ENCODE data around the gene RSPO1.

The RSPO1 gene

DNA sequence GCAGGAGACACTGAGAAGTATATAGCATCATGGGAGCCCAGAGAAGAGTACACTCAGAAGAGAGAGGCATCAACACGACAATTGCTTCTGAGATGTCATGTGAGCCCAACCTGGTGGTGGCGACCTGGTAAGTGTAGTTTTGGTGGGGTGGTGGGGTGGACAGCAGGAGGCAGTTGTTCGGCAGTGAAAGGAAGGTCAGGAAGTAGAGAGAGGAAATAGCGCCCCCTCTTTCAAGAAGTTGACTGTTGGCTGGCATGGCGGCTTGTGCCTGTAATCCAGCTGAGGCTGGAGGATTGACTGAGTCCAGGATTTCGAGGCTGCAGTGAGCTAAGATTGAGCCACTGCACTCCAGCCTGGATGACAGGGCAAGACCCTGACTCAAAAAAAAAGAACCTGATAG is 12.6 kb downstream of the RSPO1 start:
- Histone ChIP-seq H3K4me3 (ENCODE audit: low read depth, low read length) (no peak overlapping the region), H3K36me3 (replicated peaks) (no peaks in the 10 kb centered on the region), H3K27me3 (replicated peaks) (peaks cover 13% of the 10 kb centered on the region), H3K27ac (no peak overlapping the region)
- no peak for DNase-seq
- in situ Hi-C loops (cut with HindIII; ENCODE audit: low pct_ligation_motif_present, low sequenced_read_pairs) = no loop called here
- TF ChIP-seq, protein P1, sequence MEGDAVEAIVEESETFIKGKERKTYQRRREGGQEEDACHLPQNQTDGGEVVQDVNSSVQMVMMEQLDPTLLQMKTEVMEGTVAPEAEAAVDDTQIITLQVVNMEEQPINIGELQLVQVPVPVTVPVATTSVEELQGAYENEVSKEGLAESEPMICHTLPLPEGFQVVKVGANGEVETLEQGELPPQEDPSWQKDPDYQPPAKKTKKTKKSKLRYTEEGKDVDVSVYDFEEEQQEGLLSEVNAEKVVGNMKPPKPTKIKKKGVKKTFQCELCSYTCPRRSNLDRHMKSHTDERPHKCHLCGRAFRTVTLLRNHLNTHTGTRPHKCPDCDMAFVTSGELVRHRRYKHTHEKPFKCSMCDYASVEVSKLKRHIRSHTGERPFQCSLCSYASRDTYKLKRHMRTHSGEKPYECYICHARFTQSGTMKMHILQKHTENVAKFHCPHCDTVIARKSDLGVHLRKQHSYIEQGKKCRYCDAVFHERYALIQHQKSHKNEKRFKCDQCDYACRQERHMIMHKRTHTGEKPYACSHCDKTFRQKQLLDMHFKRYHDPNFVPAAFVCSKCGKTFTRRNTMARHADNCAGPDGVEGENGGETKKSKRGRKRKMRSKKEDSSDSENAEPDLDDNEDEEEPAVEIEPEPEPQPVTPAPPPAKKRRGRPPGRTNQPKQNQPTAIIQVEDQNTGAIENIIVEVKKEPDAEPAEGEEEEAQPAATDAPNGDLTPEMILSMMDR (IDR thresholded peaks at IDR 0.05; ENCODE audit: low read depth, low read length, missing control alignments) = no peak

DNA sequence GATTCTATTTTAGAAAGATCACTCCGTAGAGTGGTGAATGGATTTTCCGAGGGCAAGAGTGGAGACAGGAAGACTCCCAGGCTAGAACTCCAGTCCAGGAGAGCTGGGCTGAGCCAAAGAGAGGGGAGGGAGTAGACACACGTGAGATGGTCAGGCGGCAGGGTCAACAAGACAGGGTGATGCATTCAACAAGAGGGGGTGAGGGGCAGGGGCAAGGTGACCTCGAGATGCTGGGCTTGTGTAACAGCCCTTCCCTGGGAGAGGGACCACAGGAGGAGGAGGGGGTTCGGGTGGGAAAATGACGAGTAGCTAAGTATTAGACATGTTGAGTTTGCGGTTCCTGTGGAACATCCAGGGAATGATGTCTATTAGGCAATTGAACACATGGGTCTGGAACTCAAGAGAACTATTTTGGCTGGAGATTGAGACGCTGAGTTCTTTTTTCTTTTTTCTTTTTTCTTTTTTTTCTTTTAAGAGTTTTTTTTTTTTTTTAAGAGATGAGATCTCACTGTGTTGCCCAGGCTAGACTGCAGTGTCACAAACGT is 13.3 kb downstream of the RSPO1 start:
- in situ Hi-C loops (cut with HindIII; ENCODE audit: low pct_ligation_motif_present, low sequenced_read_pairs) = no loop called here
- no peaks in the 10 kb centered on the region for H3K36me3 ChIP-seq (replicated peaks)
- H3K27ac ChIP-seq = no peak overlapping the region
- H3K27me3 ChIP-seq (replicated peaks) = peaks cover 10% of the 10 kb centered on the region
- no peak for DNase-seq
- TF ChIP-seq, protein P1 (IDR thresholded peaks at IDR 0.05; ENCODE audit: low read depth, low read length, missing control alignments) = no peak
- H3K4me3 ChIP-seq (ENCODE audit: low read depth, low read length) = no peak overlapping the region

- DNase-seq = no peak
- Histone ChIP-seq H3K27me3 (replicated peaks) (peaks cover 11% of the 10 kb centered on the region), H3K36me3 (replicated peaks) (no peaks in the 10 kb centered on the region), H3K4me3 (ENCODE audit: low read depth, low read length) (no peak overlapping the region), H3K27ac (no peak overlapping the region)
- TF ChIP-seq, protein P1 (IDR thresholded peaks at IDR 0.05; ENCODE audit: low read depth, low read length, missing control alignments) = no peak
- in situ Hi-C loops (cut with HindIII; ENCODE audit: low pct_ligation_motif_present, low sequenced_read_pairs) = no loop called here
These were observed 14.0 kb downstream of the RSPO1 start for GRCh38 chr1:37620707-37621106.

GRCh38 chr1:37616330-37616729 is 18.4 kb downstream of the RSPO1 start:
- in situ Hi-C loops (cut with HindIII; ENCODE audit: low pct_ligation_motif_present, low sequenced_read_pairs) = no loop called here
- Histone ChIP-seq H3K27me3 (replicated peaks) (peaks cover 6% of the 10 kb centered on the region), H3K4me3 (ENCODE audit: low read depth, low read length) (no peak overlapping the region), H3K27ac (no peak overlapping the region), H3K36me3 (replicated peaks) (no peaks in the 10 kb centered on the region)
- TF ChIP-seq, protein P1 (IDR thresholded peaks at IDR 0.05; ENCODE audit: low read depth, low read length, missing control alignments) = no peak
- no peak for DNase-seq

DNA sequence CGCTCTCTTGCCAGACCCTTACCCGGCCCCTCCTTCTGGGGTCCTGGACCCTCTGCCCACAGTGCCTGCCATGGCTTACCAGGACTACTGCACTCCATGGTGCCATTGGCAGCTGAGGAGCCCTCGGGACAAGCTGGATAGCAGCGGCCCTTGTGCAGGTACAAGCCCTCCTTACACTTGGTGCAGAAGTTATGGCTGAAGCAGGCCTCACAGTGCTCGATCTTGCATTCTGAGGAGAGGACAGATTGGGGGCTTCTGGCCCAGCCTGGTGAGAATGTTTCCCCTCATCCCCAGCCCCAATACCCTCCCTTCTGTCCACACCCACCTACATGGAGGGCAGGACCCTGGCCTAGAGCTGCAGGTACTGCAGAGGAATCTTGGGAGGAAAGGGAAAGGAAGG is 20.6 kb downstream of the RSPO1 start:
- peaks cover 6% of the 10 kb centered on the region for H3K27me3 ChIP-seq (replicated peaks)
- H3K36me3 ChIP-seq (replicated peaks) = no peaks in the 10 kb centered on the region
- H3K4me3 ChIP-seq (ENCODE audit: low read depth, low read length) = no peak overlapping the region
- TF ChIP-seq, protein P1 (IDR thresholded peaks at IDR 0.05; ENCODE audit: low read depth, low read length, missing control alignments) = no peak
- in situ Hi-C loops (cut with HindIII; ENCODE audit: low pct_ligation_motif_present, low sequenced_read_pairs) = no loop called here
- no peak overlapping the region for H3K27ac ChIP-seq
- no peak for DNase-seq

GRCh38 chr1:37612186-37612585 is 22.5 kb downstream of the RSPO1 start:
- no peak for DNase-seq
- in situ Hi-C loops (cut with HindIII; ENCODE audit: low pct_ligation_motif_present, low sequenced_read_pairs) = no loop called here
- H3K36me3 ChIP-seq (replicated peaks) = no peaks in the 10 kb centered on the region
- H3K27ac ChIP-seq = no peak overlapping the region
- no peak overlapping the region for H3K4me3 ChIP-seq (ENCODE audit: low read depth, low read length)
- TF ChIP-seq, protein P1 (IDR thresholded peaks at IDR 0.05; ENCODE audit: low read depth, low read length, missing control alignments) = no peak
- peaks cover 8% of the 10 kb centered on the region for H3K27me3 ChIP-seq (replicated peaks)
